ENCODE results near the gene CHCHD5. TPM values are rescaled to one million over a fixed set of nuclear protein-coding genes. Genes with fewer than 3 reads are reported as not detected.

CHCHD5 gene
- total and polyA plus RNA-seq, 2 of the 8 experiments (the other 6 are each of a cell fraction or from before 2014, with no cell fraction given), result 27.2 to 71.5 TPM

DNA sequence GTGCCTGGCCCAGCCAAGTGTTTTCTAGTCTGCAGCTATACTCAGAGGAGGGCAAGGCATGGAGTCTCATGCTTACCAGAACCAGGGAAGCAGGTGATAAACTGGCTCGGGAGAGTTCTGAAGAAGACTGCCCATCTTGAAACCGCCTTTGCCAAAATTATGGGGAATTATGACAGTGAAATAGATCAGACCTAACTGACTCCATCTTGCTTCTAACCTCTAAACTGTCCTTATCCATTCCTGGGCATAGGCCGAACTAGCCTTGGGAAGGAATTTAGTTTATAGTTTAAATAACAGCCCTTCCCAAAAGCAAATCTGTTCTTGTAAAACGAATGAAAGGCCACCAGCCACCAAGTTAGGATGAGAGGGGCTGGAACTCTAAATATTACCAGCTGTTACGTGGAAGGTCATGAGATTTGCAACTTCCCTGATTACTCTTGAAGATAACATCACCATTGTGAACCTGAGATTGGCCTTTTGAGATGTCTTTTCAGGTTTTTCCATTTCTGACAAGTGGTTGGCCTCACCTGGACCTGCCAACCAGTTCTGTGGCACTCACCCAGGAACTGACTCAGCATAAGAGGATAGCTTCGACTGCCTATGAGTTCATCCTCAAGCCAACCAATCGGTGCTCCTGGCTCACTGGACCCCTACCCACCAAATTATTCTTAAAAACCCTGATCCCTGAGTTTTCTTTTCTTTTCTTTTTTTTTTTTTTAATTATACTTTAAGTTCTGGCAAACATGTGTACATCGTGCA, 23.4 kb downstream of the CHCHD5 start:
- H3K18ac ChIP-seq (ENCODE audit: extremely low read depth, low read length), result no peak overlapping the region
- no peak overlapping the region for H2BK20ac ChIP-seq (ENCODE audit: low read length)
- no peak overlapping the region for H3K14ac ChIP-seq (ENCODE audit: insufficient read length)
- no peak overlapping the region for H3K23ac ChIP-seq (ENCODE audit: insufficient read length)
- H2BK120ac ChIP-seq (replicated peaks; ENCODE audit: low read depth, low read length), result no peak overlapping the region
- H3K4me2 ChIP-seq (ENCODE audit: insufficient read depth in 1 of 2, low read depth in 2 of 2, low read length in 2 of 2), result no peak overlapping the region
- no peak for FAIRE-seq
- no peaks in the 10 kb centered on the region for H3K79me1 ChIP-seq (ENCODE audit: low read depth, low read length)
- ChIA-PET POLR2A (ENCODE audit: partially characterized antibody) (interaction anchor here (1.2 kb wide), 1 partner anchor 38 kb away, joined by 4 read pairs; the partner anchor contains the start of gene SLC20A1), CTCF (ENCODE audit: partially characterized antibody) (interaction anchor here (3.0 to 8.9 kb wide), 2 partner anchors 19 to 118 kb away, joined by 23 to 57 read pairs; no protein-coding TSS in a partner anchor)
- no peak overlapping the region for H2BK5ac ChIP-seq (ENCODE audit: low read depth, low read length)
- H4K5ac ChIP-seq (ENCODE audit: insufficient read length, low read depth, low read length), result no peak overlapping the region
- H3K9ac ChIP-seq (replicated peaks in 1 of 4; ENCODE audit: extremely low read depth in 1 of 4, low read depth in 3 of 4, low read length in 3 of 4), result no peak overlapping the region
- H3K4ac ChIP-seq (replicated peaks; ENCODE audit: insufficient read length, low read depth, low read length), result no peak overlapping the region
- H3K36me3 ChIP-seq (ENCODE audit: control insufficient read depth in 2 of 4, insufficient read depth in 4 of 4, low read length in 3 of 4), result no peaks in the 10 kb centered on the region
- H3K27me3 ChIP-seq (replicated peaks in 1 of 4; ENCODE audit: control insufficient read depth in 3 of 4, extremely low read depth in 1 of 4, insufficient read depth in 3 of 4, low read length in 3 of 4), result no peaks in the 10 kb centered on the region
- no peaks in the 10 kb centered on the region for H3K9me3 ChIP-seq (ENCODE audit: insufficient read depth in 2 of 2, low read depth in 1 of 2, low read length in 1 of 2)
- H2AK5ac ChIP-seq (ENCODE audit: low read depth, low read length), result no peak overlapping the region
- H3K23me2 ChIP-seq (ENCODE audit: low read depth, low read length), result no peaks in the 10 kb centered on the region
- H3K4me3 ChIP-seq (ENCODE audit: extremely low read depth in 1 of 4, insufficient read depth in 2 of 4, low read depth in 3 of 4, low read length in 4 of 4), result no peak overlapping the region
- no peaks in the 10 kb centered on the region for H3K79me2 ChIP-seq (ENCODE audit: control insufficient read depth in 1 of 2, insufficient read depth in 2 of 2, low read length in 2 of 2)
- H4K20me1 ChIP-seq (replicated peaks in 1 of 2; ENCODE audit: control insufficient read depth in 1 of 2, insufficient read depth in 2 of 2, low read length in 2 of 2), result no peaks in the 10 kb centered on the region
- no peak overlapping the region for H3K56ac ChIP-seq (replicated peaks; ENCODE audit: insufficient read length, low read depth, low read length)
- no peak overlapping the region for H4K8ac ChIP-seq (ENCODE audit: extremely low read depth, insufficient read depth, low read length)
- no peak overlapping the region for H4K91ac ChIP-seq (replicated peaks; ENCODE audit: insufficient read length, low read length)
- H3K27ac ChIP-seq (ENCODE audit: low read depth, low read length), result no peak overlapping the region
- DNase-seq (ENCODE audit: low read depth in 1 of 2, low spot score in 2 of 2), result no peak
- H2AFZ ChIP-seq (ENCODE audit: low read length), result no peak overlapping the region
- 89% methylated on average over 8 of the region's 8 CpGs; no CpG with 5 or more reads in 1 of the 2 experiments for WGBS, 2 experiments (ENCODE audit: extremely low coverage in 1 of 2, insufficient coverage in 1 of 2, insufficient read length in 1 of 2, insufficient replicate concordance in 2 of 2, low coverage in 1 of 2, low lambda C conversion rate in 2 of 2, missing lambda C conversion rate in 1 of 2)
- no peak for TF ChIP-seq YY1 (IDR thresholded peaks at IDR 0.05; ENCODE audit: low read depth, low read length)
- no peak for TF ChIP-seq MAFK (IDR thresholded peaks at IDR 0.05; ENCODE audit: low read depth, low read length)
- TF ChIP-seq POLR2AphosphoS5 (IDR thresholded peaks at IDR 0.05; ENCODE audit: low read depth, low read length), result no peak
- TF ChIP-seq TAF7 (optimal IDR thresholded peaks at IDR 0.05; ENCODE audit: borderline replicate concordance, low read depth, low read length), result no peak
- no peak for TF ChIP-seq BRCA1 (IDR thresholded peaks at IDR 0.05; ENCODE audit: low read depth, low read length)
- no peak overlapping the region for H2BK15ac ChIP-seq (ENCODE audit: low read length)
- H3K4me1 ChIP-seq (replicated peaks in 1 of 4; ENCODE audit: control insufficient read depth in 3 of 4, insufficient read depth in 4 of 4, low read length in 3 of 4), result no peaks in the 10 kb centered on the region
- H2BK12ac ChIP-seq (ENCODE audit: low read depth, low read length), result no peak overlapping the region

All from H1 (cell line).